Esophagus muscularis mucosa (tissue), 4 donors: ENCODE data around the gene GOLGA3. TPM values are rescaled to one million over a fixed set of nuclear protein-coding genes. Genes with fewer than 3 reads are reported as not detected.

Source experiments
- DNase-seq: peaks from one replicate; pipeline ENCODE4 v3.0.0-alpha.2; 2017; ENCODE audit errors: extremely low spot score
- H3K27ac ChIP-seq, 4 donors: fragments of 200-600 bp; sonication (generic); replicated peaks in 1 of 4; 1 replicate in 3 of 4; 2 replicates in 1 of 4; pipeline ENCODE4 v1.5.1; 2016 to 2019; ENCODE audit warnings: mild to moderate bottlenecking in 1 of 4
- H3K27me3 ChIP-seq, 4 donors: fragments of 200-600 bp; sonication (generic); one replicate each; pipeline versions ENCODE4 v1.5.1 to v1.6.0; 2016 to 2019
- H3K36me3 ChIP-seq, 4 donors: fragments of 200-600 bp; sonication (generic); one replicate each; pipeline ENCODE4 v1.5.1; 2016 to 2019
- H3K4me1 ChIP-seq, 4 donors: fragments of 200-600 bp; sonication (generic); one replicate each; pipeline ENCODE4 v1.5.1; 2016 to 2019
- H3K4me3 ChIP-seq, 4 donors: fragments of 200-600 bp; sonication (generic); 1 replicate in 2 of 4; 2 replicates in 2 of 4; pipeline ENCODE4 v1.5.1; 2016 to 2019; ENCODE audit warnings: mild to moderate bottlenecking in 4 of 4, moderate library complexity in 1 of 4
- H3K9me3 ChIP-seq, 4 donors: fragments of 200-600 bp; sonication (generic); 1 replicate in 3 of 4; 2 replicates in 1 of 4; pipeline ENCODE4 v1.5.1; 2016 to 2019
- EP300 ChIP-seq: sonication (generic); formaldehyde crosslinking; IDR thresholded peaks from one replicate; pipeline ENCODE4 v1.6.1; 2017; ENCODE audit warnings: antibody characterized with exemption
- POLR2A ChIP-seq: fragments of 450-650 bp; IDR thresholded peaks from one replicate; pipeline ENCODE4 v1.6.1; 2017; ENCODE audit warnings: antibody characterized with exemption, moderate library complexity, mild to moderate bottlenecking, low read depth
- POLR2AphosphoS5 ChIP-seq, 2 donors: sonication (generic); formaldehyde crosslinking; IDR thresholded peaks; one replicate each; pipeline ENCODE4 v1.6.1; 2017; ENCODE audit warnings: antibody characterized with exemption in 2 of 2
- WGBS: methylation state at CpG from one replicate; pipeline ENCODE4 v1.1.5; 2018; 5-methylcytosine and 5-hydroxymethylcytosine counted together
- intact Hi-C: fragments of 100-400 bp; cut with DNase I; formaldehyde crosslinking; loops from one replicate; pipeline ENCODE4 v1.15.1; 2023
- total RNA-seq, 4 donors: library from RNA; depleted of rRNA; stranded (reverse); fragments of >200 nt; gene quantifications; one replicate each; pipeline versions ENCODE4 v1.1.0 to v1.2.1, GENCODE V29; 2016
- TF ChIP-seq, protein P1 (sequence below), 3 experiments: fragments of 200-600 bp in 2 of 3; fragments of 450-650 bp in 1 of 3; sonication (generic) in 2 of 3; IDR thresholded peaks; one replicate each; pipeline ENCODE4 v1.5.1; 2017 to 2019; ENCODE audit warnings: antibody characterized with exemption in 3 of 3, mild to moderate bottlenecking in 2 of 3, moderate library complexity in 1 of 3

Gene GOLGA3
- total RNA-seq, 4 donors from 2014 or later, result 72.3 to 123 (median 93.4) TPM

DNA sequence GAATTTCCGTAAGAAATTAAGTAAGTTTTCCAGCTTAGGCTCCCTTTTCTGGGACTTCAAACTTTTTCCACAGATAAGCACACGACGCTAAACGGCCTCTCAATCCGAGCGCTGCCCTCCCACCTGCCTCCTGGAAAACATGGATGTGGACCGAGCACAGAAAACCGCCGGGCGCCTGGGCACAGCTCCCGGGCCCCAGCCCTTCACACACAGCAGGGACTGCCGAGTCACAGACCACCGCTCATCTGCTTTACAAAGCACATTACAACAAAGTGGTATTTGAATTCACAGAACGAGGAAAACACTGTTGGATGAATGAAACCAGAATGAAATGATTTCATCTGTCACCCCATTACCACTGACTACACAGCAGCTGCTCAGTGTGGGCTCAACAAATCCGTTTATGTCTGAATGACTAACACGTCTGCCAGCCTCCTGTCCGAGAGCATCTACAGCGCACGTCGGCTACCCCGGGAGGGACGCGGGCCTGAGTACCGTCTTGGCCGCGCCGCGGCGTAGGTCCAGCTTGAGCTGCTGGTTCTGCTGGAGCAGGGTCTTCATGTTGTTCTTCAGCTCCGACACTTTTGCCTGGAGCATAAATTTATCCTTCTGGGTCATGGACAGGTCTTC, 53.9 kb downstream of the GOLGA3 start:
- intact Hi-C loops, result no loop called here
- peak overlapping the region in 2 of 4 donors; percentile 2 to 30 for H3K27ac ChIP-seq

DNA sequence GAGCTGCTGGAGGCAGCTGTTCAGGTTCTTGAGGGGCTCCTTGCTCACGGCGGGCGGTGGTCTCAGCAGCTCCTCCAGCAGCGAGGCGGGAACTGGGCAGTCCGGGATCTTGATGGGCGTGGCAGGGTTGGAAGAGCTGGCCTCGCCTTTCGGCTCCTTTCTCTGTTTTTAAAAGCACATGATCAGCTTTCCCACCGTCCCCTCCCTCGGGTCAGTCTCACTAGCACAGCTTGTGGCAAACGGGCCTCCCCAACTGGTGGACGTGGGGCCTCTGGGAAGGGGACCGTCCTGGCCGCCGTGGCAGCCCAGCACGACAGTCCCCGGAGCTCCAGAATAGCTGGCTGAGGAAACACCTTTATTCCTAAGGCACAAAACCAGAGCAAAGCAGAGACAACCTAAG, 54.5 kb downstream of the GOLGA3 start:
- Histone ChIP-seq H3K36me3 (peaks cover 57 to 97% (median 81%) of the 10 kb centered on the region in 4 donors), H3K4me1 (peaks cover 8 to 42% (median 26%) of the 10 kb centered on the region in 4 donors), H3K27ac (peak overlapping the region in 2 of 4 donors; percentile 2 to 20), H3K4me3 (no peak overlapping the region), H3K27me3 (no peaks in the 10 kb centered on the region), H3K9me3 (no peaks in the 10 kb centered on the region)
- no peak for DNase-seq
- WGBS, result 57% methylated on average over 18 of the region's 18 CpGs
- intact Hi-C loops, result no loop called here
- no peak for TF ChIP-seq POLR2AphosphoS5 (IDR thresholded peaks at IDR 0.05)
- TF ChIP-seq, protein P1, sequence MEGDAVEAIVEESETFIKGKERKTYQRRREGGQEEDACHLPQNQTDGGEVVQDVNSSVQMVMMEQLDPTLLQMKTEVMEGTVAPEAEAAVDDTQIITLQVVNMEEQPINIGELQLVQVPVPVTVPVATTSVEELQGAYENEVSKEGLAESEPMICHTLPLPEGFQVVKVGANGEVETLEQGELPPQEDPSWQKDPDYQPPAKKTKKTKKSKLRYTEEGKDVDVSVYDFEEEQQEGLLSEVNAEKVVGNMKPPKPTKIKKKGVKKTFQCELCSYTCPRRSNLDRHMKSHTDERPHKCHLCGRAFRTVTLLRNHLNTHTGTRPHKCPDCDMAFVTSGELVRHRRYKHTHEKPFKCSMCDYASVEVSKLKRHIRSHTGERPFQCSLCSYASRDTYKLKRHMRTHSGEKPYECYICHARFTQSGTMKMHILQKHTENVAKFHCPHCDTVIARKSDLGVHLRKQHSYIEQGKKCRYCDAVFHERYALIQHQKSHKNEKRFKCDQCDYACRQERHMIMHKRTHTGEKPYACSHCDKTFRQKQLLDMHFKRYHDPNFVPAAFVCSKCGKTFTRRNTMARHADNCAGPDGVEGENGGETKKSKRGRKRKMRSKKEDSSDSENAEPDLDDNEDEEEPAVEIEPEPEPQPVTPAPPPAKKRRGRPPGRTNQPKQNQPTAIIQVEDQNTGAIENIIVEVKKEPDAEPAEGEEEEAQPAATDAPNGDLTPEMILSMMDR (IDR thresholded peaks at IDR 0.05), result no peak
- TF ChIP-seq EP300, result no peak
- TF ChIP-seq POLR2A, result no peak

More for the DNA sequence above, 53.9 kb downstream of the GOLGA3 start:
- Histone ChIP-seq H3K27me3 (no peaks in the 10 kb centered on the region), H3K4me3 (no peak overlapping the region), H3K36me3 (peaks cover 60 to 97% (median 84%) of the 10 kb centered on the region in 4 donors), H3K9me3 (no peaks in the 10 kb centered on the region), H3K4me1 (peaks cover 8 to 38% (median 25%) of the 10 kb centered on the region in 4 donors)
- no peak for TF ChIP-seq EP300
- TF ChIP-seq, protein P1 (IDR thresholded peaks at IDR 0.05), result no peak
- TF ChIP-seq POLR2AphosphoS5 (IDR thresholded peaks at IDR 0.05), result no peak
- no peak for TF ChIP-seq POLR2A
- no peak for DNase-seq
- WGBS, result 84% methylated on average over 27 of the region's 30 CpGs

DNA sequence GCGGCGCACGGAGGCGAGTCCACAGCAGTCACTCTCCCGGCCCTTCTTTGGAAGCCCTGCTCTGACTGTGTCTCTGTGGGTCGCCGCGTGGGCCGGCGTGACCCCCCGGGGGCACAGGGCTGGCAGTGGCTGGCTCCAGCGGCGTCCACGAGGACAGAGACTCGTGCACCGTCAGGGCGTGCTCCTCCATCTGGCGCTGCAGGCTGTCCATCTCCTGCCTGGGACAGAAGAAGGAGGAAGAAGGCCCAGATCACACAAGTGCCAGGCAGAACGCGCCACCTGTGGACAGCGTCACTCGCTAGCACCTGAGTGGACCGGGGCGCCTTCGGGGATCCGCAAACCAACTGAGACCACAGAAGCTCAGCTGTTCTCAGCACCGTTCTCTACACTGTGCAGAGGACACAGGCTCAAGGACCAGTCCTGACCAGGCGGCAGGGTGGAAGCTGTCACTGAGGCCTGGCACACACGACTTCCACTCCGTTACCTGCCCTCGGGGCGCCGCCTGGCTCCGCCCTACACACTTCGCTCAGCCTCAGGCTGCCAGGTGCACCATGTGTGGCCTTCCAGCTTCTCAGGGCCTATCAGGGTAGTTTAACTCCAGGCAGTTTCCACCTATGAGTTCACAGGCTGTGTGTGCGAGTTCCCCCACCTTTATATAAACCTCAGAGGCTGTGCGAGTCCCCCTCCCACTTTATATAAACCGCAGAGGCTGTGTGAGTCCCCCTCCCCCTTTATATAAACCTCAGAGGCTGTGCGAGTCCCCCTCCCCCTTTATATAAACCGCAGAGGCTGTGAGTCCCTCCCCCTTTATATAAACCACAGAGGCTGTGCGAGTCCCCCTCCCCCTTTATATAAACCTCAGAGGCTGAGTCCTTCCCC, 55.4 kb downstream of the GOLGA3 start:
- intact Hi-C loops, result no loop called here
- H3K27me3 ChIP-seq, result no peaks in the 10 kb centered on the region
- H3K36me3 ChIP-seq, result peaks cover 48 to 90% (median 73%) of the 10 kb centered on the region in 4 donors
- TF ChIP-seq POLR2A (no peak), POLR2AphosphoS5 (IDR thresholded peaks at IDR 0.05) (no peak), EP300 (no peak)
- TF ChIP-seq, protein P1 (IDR thresholded peaks at IDR 0.05), result no peak
- H3K27ac ChIP-seq, result peak overlapping the region in 2 of 4 donors; percentile 2 to 34
- WGBS, result 85% methylated on average over 40 of the region's 41 CpGs
- DNase-seq, result no peak
- no peak overlapping the region for H3K4me3 ChIP-seq
- H3K4me1 ChIP-seq, result peaks cover 13 to 50% (median 34%) of the 10 kb centered on the region in 4 donors
- no peaks in the 10 kb centered on the region for H3K9me3 ChIP-seq

DNA sequence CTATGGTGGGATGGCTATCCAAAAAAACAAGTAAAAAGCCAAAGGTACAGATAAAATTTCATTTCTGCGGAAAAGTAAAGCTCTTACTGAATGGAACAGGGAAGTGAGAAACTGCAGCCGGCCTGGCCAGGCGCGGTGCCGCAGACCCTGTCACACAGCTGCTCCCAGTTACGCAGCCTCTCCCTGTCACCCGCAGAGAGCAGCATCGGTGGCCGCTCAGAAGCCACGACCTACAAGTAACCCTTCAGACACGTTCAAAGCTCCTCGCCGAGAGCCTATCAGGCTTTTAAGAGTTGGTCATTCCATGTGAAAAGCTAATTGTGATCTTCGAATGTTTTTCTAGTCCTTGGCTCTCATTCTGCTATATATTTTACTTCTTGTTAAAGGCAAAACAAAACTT, 56.1 kb downstream of the GOLGA3 start:
- intact Hi-C loops, result no loop called here
- H3K9me3 ChIP-seq, result no peaks in the 10 kb centered on the region
- no peak overlapping the region for H3K4me3 ChIP-seq
- no peak overlapping the region for H3K27ac ChIP-seq
- WGBS, result 70% methylated on average over 14 of the region's 14 CpGs
- no peaks in the 10 kb centered on the region for H3K27me3 ChIP-seq
- no peak for DNase-seq
- H3K4me1 ChIP-seq, result peaks cover 17 to 55% (median 33%) of the 10 kb centered on the region in 4 donors
- H3K36me3 ChIP-seq, result peaks cover 44 to 83% (median 67%) of the 10 kb centered on the region in 4 donors
- no peak for TF ChIP-seq POLR2AphosphoS5 (IDR thresholded peaks at IDR 0.05)
- TF ChIP-seq POLR2A, result no peak
- TF ChIP-seq EP300, result no peak
- TF ChIP-seq, protein P1 (IDR thresholded peaks at IDR 0.05), result no peak
